Endometrium (tissue), 2 donors: ENCODE data around the gene KCTD8.
"Not testable (repeated sequence)": the region's sequence is repeated elsewhere in the genome, so short reads cannot be mapped to it uniquely, and the experiment has no call there.

Experiments
- FAIRE-seq: peaks from 2 replicates; lab custom pipeline; 2012; peaks lifted over from hg19 to GRCh38; lab: Jason Lieb, UNC
- donor health status: control.
- donor health status: control.

Gene KCTD8

GRCh38 chr4:44326741-44327140 lies 121.9 kb downstream of the KCTD8 start:
- no peak for FAIRE-seq

- no peak for FAIRE-seq
Measured at GRCh38 chr4:44320833-44321232, 127.8 kb downstream of the KCTD8 start.

- no peak for FAIRE-seq
Measured at GRCh38 chr4:44319129-44319528, 129.5 kb downstream of the KCTD8 start.

DNA sequence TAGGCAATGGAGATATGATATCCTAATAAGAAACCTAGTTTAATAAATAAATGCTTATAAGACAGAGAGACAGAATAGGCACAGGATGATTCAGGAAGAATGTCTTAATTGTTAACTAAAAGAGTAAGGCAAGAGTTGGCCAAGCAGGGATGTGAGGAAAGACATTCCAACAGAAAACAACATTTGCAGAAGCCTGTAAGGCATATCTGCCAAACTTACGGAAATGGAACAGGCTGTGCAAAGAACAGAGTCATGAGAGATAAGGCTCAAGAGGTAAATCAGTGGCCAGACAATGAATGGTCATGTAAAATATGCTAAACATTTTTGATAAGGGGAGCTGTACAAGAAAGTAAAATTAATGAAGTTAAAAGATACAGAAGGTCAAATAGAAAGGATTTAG lies 134.9 kb downstream of the KCTD8 start:
- FAIRE-seq: no peak

DNA sequence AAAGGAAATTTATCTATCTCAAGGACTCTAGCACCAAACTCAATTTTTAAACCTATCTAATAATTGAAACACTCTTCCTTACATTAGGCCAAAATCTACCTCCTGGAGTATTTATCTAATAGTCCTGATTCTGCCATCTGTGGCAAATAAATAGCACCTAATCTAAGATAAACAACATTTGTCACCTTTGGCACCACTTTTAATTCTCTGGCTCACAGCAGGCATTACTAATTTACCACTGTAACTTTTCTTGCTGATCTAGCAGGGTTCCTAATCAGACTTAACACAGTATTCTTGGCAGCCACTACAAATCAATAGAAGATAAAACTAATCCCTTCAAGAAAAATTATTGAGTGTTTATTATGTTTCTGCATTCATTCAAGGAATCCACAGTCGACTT lies 161.1 kb downstream of the KCTD8 start:
- FAIRE-seq: no peak

DNA sequence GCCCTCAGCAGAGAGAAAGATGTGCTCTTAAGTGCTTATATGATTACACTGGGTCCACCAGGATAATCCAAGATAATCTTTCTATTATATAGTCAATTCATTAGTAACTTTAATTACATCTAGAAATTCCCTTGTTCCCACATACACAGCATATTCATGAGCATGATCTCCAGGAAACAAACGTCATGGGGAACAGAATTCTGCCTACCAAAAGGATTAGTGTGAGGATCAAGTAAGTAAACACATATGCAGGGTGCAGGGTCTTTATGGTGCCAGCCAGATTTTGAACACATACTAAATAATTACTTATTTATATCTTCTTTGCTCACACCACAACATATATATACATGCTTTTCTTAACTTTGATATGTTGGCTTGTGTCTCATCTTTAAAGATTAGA lies 169.1 kb downstream of the KCTD8 start:
- FAIRE-seq: no peak

GRCh38 chr4:44279066-44279465 lies 169.5 kb downstream of the KCTD8 start:
- no peak for FAIRE-seq

GRCh38 chr4:44257461-44257860 lies 191.1 kb downstream of the KCTD8 start:
- no peak for FAIRE-seq

- FAIRE-seq: no peak
Measured at GRCh38 chr4:44256414-44256813, 192.2 kb downstream of the KCTD8 start.

- no peak for FAIRE-seq
Measured at GRCh38 chr4:44237643-44238042, 211.0 kb downstream of the KCTD8 start.

DNA sequence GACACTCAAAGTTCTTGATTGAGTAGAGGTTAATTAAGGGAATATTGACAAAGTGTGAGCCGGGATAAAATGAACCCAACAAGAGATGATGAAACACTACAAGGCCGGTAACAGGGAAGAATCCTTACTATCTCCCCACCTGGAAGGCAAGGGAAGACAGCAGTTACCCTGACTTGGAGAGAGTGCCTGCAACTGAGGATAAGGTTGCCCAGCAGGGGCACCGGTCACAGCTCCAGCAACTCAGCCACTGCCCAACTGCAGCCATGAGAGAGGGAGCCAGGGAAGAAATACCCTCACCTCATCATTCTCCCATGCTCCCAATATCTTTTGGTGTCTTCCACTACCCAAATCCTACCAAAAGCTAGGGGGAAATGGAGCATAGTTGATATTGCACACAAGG lies 212.7 kb downstream of the KCTD8 start:
- FAIRE-seq: no peak

DNA sequence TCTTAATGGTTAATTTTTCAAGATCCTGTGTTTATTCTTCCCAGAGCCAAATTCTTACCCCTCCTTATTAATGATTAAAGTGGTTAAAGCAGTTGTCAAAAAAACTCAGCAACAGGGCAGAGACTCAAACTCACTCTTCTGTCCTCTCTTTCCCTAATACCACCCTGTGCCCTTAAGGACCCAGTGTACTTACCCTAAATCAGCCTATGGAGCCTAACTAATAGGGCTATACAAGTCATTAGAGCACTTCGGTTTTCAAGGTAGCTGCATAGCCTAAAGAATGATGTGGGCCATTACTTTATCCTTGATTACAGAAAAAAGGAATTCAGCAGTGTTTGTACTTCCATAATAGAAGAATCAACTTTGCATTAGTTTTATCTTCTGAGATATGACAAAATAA lies 216.3 kb downstream of the KCTD8 start:
- FAIRE-seq: no peak

- FAIRE-seq: no peak
Measured at GRCh38 chr4:44231006-44231405, 217.6 kb downstream of the KCTD8 start.

DNA sequence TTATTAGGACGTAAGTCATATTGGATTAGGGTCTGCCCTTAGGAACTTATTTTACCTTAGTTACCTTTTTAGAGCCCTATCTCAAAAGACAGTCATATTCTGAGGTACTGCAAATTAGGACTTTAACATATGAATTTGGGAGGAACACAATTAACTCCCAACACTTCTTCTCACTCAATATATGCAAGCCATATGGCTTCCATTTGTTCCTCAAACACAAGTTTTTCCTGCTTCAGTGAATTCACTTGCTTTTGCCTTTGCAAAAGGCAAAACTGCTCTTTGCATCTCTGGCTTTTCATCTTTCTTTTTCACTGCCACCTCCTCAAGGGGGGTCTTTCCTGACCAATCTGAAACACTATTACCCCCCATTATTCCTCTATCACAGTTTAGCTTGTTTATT lies 220.3 kb downstream of the KCTD8 start:
- FAIRE-seq: no peak

DNA sequence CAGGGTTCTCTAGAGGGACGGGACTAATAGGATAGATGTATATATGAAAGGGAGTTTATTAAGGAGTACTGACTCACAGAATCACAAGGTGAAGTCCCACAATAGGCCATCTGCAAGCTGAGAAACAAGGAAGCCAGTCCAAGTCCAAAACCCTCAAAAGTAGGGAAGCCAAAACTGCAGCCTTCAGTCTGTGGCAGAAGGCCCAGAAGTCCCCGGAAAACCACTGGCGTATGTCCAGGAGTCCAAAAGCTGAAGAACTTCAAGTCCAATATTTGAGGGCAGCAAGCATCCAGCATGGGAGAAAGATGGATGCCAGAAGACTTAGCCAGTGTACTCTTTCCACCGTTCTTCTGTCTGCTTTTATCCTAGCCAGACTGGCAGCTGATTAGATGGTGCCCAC lies 227.2 kb downstream of the KCTD8 start:
- no peak for FAIRE-seq

DNA sequence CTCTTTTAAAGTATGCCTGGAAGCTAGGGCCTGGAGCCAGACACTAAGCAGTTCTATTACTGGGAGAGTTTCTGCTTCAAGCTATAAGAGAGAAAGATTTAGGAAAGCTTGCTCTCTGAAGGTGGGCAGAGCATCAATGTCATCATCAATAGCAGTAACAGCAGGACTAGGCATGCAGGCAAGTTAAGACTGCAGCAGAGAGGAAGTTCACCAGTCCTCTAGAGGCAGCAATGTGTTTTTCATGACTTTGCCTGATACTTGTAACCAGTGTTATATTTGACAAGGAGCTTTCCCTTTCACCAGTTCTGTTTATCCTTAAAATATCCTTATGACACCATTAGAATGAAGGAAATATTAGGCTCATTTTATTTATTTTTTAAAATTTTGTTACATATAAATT lies 237.9 kb downstream of the KCTD8 start:
- no peak for FAIRE-seq

DNA sequence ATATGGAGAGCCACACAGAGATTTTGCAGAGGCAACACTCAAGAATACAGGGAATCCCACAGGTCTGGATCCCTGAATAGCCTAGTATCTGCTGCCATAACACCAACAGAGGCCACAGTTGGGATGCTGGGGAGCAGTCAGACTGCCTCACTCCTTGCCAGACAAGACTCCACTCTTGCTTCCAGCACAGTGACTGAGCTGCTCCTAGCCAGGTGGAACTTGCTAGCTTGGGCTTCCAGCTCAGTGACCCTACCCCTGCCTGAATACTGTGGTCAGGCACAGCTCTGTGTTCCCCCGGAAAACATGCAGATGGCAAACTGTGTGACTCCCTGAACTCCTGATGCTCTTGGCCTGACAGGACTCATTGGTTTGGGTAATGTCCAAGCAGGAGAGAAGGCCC lies 251.8 kb downstream of the KCTD8 start:
- no peak for FAIRE-seq

DNA sequence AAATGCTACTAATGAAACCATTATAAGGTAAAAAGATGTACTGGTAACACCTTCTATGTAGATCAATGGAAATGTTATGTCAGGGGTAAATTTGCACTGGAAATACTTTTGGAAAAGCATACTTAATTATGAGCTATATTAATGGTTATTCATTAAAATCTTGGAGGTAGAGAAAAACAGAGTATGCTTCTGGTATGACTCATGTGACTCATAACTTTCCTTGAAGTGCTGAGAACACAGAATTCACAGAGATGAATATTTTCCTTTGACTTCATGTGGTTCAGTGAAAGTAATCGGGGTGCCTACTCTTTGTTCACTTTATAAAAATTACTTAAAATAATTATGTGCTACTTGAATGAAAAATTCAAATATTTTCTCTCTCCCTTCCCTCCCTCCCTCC lies 254.2 kb downstream of the KCTD8 start:
- FAIRE-seq: no peak

GRCh38 chr4:44186850-44187246 lies 261.8 kb downstream of the KCTD8 start:
- FAIRE-seq: no peak

GRCh38 chr4:44186096-44186849 lies 262.3 kb downstream of the KCTD8 start:
- no peak for FAIRE-seq

DNA sequence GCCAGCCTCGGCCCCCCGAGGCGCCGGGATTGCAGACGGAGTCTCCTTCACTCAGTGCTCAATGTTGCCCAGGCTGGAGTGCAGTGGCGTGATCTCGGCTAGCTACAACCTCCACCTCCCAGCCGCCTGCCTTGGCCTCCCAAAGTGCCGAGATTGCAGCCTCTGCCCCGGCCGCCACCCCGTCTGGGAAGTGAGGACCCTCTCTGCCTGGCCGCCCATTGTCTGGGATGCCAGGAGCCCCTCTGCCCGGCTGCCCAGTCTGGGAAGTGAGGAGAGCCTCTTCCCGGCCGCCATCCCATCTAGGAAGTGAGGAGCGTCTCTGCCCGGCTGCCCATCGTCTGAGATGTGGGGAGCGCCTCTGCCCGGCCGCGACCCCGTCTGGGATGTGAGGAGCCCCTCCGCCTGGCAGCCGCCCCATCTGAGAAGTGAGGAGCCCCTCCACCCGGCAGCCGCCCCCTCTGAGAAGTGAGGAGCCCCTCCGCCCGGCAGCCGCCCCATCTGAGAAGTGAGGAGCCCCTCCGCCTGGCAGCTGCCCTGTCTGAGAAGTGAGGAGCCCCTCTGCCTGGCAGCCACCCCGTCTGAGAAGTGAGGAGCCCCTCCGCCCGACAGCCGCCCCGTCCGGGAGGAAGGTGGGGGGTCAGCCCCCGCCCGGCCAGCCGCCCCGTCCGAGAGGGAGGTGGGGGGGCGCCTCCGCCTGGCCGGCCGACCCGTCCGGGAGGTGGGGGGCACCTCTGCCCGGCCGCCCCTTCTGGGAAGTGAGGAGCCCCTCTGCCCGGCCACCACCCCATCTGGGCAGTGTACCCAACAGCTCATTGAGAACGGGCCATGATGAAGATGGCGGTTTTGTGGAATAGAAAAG lies 266.9 kb downstream of the KCTD8 start:
- FAIRE-seq: not testable (repeated sequence)

GRCh38 chr4:44167766-44168165 lies 280.8 kb downstream of the KCTD8 start:
- not testable (repeated sequence) for FAIRE-seq

GRCh38 chr4:44165938-44166337 lies 282.7 kb downstream of the KCTD8 start:
- no peak for FAIRE-seq
